HG03025 (cell line): ENCODE measurements around the gene C16orf54.
"Not testable (repeated sequence)": the region's sequence is repeated elsewhere in the genome, so short reads cannot be mapped to it uniquely, and the experiment has no call there.

Experiments used
- ATAC-seq: cut with Tn5 transposase; IDR thresholded peaks from one replicate; pipeline ENCODE4 v1.9.1; 2021; ENCODE audit warnings: mild to moderate bottlenecking, moderate library complexity; ENCODE audit not compliant: unreplicated experiment, low FRiP score

The C16orf54 gene

DNA sequence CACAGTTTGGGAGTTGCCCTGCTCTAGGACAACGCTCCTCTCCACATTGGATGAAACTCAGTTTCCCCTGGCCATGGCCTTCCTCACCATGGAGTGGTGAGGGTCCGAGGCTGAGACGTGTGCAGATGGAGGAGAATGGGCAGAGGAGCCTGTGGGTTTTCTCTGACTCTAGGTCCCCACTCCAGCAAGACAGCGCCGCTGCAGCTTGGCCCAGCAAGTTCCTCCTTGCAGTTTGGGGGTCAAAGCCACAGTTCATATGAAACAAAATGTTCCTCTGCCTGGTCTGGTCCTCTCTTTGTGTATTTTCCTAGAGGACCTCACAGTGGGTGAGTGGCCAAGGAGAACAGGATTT lies 2.3 kb downstream of the C16orf54 start:
- ATAC-seq: no peak

DNA sequence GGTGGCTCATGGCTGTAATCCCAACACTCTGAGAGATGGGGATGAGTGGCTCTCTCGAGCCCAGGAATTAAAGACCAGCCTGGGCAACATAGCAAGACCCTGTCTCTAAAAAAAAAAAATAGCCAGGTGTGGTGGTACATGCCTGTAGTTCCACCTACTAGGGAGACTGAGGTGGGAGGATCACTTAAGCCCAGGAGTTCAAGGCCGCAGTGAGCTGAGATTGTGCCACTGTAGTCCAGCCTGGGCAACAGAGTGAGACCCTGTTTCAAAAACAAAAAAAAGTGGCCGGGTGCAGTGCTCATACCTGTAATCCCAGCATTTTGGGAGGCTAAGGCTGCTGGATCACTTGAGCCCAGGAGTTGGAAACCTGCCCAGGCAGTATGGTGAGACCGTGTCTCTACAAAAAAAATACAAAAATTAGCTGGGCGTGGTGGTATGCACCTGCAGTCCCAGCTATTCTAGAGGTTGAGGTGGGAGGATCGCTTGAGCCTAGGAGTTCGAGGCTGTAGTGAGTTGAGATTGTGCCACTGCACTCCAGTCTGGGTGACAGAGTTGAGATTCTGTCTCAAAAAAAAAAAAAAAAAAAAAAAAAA lies 3.0 kb downstream of the C16orf54 start:
- no peak for ATAC-seq

DNA sequence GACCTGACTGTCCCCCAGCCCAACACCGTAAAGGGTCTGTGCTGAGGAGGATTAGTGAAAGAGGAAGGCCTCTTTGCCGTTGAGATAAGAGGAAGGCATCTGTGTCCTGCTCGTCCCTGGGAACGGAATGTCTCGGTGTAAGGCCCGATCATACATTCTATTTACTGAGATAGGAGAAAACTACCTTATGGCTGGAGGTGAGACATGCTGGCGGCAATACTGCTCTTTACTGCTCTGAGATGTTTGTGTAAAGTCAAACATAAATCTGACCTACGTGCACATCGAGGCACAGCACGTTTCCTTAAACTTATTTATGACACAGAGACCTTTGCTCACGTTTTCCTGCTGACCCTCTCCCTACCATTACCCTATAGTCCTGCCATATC lies 5.2 kb downstream of the C16orf54 start:
- not testable (repeated sequence) for ATAC-seq

DNA sequence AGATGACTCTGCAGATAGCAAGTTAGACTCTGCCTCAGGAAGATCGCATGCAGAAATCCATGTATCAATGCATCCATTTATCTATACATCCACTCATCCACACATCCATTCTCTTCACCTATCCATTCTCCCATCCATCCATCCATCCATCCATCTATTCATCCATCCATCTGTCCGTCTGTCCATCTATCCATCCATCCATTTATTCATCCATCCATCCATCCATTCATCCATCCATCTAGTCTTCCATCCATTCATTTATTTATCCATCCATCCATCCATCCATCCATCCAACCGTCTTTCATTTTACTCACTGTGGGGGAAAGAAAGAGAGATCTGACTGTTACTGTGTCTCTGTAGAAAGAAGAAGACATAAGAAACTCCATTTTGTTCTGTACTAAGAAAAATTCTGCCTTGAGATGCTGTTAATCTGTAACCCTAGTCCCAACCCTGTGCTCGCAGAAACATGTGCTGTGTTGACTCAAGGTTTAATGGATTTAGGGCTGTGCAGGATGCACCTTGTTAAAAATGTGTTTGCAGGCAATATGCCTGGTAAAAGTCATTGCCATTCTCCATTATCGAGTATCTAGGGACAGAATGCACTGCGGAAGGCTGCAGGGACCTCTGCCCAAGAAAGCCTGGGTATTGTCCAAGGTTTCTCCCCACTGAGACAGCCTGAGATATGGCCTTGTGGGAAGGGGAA lies 5.7 kb downstream of the C16orf54 start:
- ATAC-seq: not testable (repeated sequence)

DNA sequence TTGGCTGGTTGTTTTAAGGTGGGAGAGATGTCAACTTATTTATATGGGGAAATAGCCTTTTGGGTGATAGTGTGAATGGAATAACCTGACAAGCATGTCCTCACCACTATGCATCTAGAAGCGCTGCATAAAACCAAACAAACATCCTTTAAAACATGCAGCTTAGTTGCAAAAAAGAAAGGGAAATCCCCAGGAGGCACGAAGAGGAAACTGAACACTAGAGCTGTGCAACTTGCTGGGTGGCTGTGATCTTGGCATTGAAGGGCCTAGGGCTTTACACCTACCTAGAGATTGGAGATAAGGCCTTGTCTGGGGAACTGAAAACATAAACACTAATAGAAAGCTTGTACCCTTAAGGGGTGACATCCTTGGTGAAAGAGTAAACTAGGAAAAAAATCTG lies 7.3 kb downstream of the C16orf54 start:
- ATAC-seq: no peak

DNA sequence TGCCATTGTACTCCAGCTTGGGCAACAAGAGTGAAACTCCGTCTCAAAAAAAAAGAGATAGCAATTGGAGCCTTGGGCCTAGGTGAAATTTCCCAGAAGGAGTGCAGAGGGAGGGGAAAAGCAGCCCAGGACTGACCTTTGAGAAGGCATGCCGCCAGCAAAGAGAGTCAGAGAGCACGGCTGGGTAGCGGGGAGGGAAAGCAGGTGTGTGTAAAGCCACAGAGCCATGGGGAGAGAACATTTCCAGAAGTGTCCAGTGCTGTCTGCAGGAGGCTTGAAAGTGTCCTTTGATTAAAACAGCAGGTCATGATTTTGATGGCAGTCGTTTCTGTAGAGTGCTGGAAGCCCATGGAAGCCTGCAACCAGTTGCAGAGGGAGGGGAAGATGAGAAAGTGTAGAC lies 8.1 kb downstream of the C16orf54 start:
- ATAC-seq: no peak

DNA sequence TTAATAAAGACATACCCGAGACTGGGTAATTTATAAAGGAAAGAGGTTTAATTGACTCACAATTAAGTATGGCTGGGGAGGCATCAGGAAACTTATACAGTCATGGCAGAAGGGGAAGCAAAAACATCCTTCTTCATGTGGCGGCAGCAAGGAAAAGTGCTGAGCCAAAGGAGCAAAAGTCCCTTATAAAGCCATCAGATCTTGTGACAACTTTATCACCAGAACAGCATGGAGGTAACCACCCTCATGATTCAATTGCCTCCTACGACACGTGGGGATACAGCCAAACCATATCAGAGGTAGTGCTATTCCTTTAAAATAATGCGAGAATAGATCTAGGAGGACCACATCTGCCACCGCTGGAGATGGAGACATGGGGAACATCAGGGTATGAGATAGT lies 9.0 kb downstream of the C16orf54 start:
- no peak for ATAC-seq

DNA sequence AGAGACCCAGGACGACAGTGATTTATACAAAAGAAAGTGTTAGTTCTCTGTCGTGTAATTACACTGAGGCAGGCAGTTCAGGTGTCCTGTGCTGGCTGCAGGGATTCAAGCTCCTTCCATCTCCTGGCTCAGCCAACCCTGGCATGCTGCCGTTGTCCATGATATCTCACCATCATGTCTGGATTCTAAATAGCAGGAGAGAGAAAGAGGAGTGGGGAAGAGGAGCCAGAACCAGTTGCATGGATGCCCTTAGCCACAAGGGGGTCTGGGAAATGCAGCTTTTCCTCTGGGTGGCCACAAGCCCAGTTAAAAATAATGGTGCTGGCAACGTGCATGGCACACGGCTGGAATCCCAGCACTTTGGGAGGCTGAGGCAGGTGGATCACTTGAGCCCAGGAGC lies 9.7 kb downstream of the C16orf54 start:
- no peak for ATAC-seq

DNA sequence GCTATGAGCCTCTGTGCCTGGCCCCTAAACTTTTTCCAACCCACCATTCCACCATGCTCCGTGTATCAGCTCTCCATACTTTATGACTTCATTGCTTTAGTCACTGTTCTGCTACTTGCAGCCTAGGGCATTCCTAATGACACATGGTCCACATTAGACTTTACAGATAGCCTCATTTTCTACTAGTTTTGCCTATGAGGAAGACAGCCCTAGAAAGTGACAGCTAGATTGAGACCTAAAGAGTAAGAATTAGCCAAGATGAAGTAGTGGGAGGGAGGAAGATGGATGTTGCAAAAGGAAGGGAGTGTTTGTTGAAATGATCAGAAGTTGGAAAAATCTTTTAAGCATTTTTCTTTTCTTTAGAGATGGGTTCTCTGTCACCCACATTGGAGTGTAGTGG lies 11.0 kb downstream of the C16orf54 start:
- no peak for ATAC-seq

DNA sequence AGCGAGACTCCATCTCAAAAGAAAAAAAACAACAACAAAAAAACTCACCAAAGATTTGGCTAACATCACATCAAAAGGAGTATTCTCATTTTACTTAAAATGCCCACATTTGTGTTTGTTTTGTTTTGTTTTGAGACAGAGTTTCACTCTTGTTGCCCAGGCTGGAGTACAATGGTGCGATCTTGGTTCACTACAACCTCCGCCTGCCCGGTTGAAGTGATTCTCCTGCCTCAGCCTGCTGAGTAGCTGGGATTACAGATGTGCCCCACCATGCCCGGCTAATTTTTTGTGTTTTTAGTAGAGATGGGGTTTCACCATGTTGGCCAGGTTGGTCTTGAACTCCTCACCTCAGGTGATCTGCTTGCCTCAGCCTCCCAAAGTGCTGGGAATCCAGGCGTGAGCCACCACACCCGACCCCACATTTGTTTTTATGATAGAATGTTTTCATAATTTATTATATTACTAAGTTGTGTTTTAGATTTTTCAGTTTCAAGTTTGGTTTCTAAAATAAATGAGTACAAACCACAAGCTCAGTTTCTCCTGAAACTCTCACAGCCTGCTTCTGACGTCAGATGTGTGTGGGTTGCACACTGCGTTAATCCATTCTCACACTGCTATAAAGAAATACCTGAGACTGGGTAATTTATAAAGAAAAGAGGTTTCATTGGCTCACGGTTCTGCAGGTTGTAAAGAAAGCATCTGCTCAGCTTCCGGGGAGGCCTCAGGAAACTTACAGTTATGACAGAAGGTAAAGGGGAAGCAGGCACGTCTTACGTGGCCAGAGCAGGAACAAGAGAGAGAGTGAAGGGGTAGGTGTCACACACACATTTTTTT lies 13.8 kb downstream of the C16orf54 start:
- ATAC-seq: peak; percentile 53

DNA sequence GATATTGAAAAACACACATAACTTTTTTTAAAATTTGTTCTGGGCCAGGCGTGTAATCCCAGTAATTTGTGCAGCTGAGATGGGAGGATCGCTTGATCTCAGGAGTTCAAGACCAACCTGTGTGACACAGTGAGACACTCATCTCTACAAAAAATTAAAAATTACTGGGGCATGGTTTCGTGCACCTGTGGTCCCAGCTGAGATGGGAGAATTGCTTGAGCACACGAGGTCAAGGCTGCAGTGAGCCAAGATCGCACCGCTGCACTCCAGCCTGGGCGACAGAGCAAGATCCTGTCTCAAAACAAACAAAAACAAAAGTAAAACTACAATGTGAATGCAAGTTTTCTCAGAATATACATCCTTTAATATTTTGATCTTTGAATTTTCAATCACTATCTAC lies 15.1 kb downstream of the C16orf54 start:
- no peak for ATAC-seq

DNA sequence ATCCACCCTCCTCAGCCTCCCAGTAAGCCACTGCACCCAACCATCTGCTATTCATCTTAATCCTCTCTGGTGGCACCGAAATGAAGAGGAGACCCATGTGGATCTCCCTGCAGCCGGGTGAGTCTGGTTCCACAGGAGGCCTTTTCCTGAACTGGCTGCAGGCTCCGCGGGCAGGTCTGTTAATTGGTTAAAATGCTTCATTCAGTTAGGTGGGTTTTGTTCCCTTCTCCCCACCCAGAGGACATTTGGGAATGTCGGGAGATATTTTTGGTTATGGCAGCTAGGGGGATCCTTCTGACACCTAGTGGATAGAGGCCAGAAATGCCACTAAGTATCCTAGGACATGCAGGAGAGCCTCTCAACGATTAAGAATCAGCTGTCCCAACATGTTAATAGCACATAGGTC lies 16.7 kb downstream of the C16orf54 start:
- ATAC-seq: no peak

DNA sequence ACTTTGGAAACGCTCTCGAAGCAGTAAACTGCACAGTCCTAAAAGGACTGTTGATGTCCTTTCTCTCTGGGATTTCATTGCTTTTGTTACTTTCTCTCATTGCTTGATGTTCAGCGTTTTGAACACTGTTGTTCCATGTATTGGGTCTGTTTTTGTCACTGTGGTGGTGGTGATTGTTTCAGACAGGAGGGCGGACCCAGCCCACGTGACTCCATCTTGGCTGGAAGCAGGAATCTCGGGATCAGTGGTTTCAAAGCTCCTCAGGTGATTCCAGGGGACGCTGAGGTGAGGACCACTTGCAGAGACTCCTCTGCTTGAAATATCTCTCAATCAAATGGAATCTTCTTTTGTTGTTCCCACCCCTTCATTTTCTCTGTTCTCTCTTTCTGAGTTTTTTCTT lies 18.3 kb downstream of the C16orf54 start:
- ATAC-seq: no peak

DNA sequence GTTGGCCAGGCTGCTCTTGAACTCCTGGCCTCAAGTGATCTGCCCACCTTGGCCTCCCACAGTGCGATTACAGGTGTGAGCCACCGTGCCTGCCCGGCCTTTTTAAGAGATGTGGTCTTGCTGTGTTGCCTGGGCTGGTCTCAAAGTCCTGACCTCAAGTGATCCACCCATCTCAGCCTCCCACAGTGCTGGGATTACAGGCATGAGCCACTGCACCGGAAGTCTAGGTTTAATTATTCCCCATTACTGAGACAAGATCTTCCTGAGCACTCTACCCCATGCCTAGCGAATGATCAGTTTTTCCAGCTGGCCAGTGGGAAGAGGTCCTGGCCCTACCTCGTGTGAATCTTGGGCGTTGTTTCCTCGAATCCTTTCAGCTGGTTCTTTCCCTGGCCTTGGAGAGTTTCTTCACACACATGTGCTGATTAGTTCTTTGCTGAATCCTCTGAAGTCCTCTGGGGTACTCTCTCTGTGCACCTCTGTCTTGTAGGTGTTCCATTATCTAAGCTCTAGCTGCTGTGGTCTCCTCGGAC lies 18.9 kb downstream of the C16orf54 start:
- ATAC-seq: no peak

DNA sequence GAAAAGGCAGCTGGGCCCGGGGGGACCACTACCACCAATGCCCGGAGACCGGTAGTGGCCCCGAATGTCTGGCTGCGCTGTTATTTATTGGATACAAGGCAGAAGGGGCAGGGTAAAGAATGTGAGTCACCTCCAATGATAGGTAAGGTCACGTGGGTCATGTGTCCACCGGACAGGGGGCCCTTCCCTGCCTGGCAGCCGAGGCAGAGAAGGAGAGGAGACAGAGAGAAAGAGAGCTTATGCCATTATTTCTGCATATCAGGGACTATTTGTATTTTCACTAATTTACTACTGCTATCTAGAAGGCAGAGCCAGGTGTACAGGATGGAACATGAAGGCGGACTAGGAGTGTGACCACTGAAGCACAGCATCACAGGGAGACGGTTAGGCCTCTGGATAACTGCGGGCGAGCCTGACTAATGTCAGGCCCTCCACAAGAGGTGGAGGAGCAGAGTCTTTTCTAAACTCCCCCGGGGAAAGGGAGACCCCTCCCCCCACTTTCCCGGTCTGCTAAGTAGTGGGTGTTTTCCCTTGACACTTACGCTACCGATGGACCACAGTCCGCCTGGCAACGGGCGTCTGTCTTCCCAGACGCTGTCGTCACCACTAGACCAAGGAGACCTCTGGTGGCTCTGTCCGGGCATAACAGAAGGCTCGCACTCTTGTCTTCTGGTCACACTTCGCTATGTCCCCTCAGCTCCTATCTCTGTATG lies 24.5 kb downstream of the C16orf54 start:
- not testable (repeated sequence) for ATAC-seq

DNA sequence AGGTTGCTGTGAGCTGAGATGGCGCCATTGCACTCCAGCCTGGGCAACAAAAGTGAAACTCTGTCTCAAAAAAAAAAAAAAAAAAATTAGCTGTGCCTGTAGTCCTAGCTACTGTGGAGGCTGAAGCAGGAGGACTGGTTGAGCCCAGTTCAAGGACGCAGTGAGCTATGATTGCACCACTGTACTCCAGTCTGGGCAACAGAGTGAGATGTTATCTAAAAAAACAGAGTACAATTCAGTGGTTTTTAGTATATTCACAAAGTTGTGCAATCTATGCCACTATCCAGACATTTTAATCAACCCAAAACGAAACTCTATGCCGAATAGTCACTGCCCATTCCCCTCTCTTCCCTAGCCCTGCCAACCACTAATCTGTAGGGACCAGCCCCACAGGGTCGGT lies 25.1 kb downstream of the C16orf54 start:
- no peak for ATAC-seq

DNA sequence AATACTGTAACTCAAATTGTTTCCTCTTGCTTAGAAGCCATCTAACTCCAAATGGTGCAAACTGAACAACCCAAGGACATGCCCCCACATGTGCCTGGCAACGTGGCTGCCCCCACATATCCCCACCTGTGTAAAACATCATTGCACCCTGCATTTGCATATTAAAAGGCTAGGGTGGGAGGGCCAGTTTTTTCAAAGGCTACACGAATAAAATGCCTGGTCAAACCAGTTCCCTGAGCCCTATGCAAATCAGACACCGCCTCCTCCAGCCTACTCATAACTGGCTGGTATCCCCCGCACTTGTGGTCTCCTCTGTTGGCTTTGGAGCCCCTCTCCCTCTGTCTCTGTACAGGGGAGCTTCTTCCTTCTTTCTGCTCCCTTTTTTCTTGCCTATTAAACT lies 26.7 kb downstream of the C16orf54 start:
- no peak for ATAC-seq

DNA sequence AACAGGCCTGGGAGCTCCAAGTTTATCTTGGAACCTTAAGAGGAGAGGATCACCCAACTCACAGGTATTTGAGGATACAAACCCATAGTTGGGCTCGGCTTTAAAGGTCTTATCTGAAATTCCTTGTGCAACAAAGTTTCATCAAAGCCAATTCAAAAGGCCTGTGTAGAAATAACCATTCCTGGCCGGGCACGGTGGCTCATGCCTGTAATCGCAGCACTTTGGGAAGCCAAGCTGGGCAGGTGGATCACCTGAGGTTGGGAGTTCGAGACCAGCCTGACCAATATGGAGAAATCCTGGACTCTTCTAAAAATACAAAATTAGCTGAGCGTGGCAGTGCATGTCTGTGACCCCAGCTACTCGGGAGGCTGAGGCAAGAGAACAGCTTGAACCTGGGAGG lies 28.7 kb downstream of the C16orf54 start:
- no peak for ATAC-seq

DNA sequence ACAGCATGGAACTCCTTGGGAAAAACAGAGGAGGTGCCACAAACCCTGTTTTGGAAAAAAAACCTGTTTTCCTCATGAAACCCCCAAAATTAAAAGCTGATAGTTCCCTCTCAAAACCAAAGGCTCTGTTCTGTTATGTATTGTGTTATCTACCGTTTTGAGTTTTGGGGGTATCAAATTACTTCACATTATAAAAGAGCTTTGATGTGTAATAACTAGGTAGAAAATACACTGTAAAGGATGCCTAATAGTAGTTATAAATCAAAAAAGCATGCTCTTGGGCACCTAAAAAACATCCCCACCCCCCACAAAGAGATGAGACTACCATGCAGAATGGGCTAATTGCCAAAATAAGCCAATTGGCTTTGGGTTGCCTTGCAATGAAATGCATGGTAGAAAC lies 30.8 kb downstream of the C16orf54 start:
- no peak for ATAC-seq

DNA sequence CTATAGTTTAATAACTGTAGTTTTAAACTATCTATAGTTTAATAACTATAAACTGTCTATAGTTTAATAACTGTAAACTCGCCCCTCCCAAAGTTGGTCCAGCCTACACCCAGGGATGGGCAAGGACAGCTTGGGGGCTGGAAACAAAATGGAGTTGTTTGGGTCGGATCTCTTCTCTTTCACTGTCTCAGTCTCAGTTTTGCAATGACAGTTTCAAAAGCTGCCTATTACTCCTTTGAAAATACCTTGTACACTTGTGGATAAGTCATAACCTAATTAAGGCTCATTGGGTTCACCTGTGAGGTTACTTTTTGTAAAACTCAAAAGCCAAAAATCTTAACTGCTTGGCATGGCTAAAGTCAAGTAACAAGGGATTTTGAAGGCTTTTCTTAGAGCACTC lies 31.4 kb downstream of the C16orf54 start:
- ATAC-seq: no peak

DNA sequence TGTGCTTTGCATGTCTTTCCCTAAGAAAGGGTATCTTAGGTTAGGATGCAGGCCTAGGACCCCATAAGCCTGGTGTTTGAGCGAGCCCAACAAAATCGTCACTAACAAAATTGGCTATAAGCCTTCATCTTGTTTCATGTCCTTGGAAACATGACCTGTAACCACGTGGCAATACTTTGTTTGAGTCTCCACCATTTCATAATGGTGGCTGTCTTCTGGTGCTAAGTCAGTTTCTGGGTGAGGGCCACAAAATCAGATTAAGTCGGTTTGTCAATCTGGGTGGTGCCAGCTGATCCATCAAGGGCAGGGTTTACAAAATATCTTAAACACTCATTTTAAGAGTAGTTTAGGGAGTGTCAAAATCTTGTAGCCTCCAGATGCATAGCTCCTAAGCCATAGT lies 33.0 kb downstream of the C16orf54 start:
- ATAC-seq: no peak
